Caco-2 (cell line): ENCODE data around the gene PRR3. TPM values are rescaled to one million over a fixed set of nuclear protein-coding genes. Genes with fewer than 3 reads are reported as not detected.

Source experiments
- BruUV-seq: library from RNA; stranded (reverse); fragments of 400-500 nt; replicated peaks from 2 replicates; lab custom pipeline; 2021; lab: Mats Ljungman, UMichigan
- CTCF ChIA-PET: fragments of 300-600 bp; sonication (Branson Sonifier 250); formaldehyde crosslinking; loops from one replicate; lab custom pipeline; 2022; ENCODE audit warnings: antibody characterized with exemption; lab: Charles Lee
- POLR2A ChIA-PET: fragments of 300-600 bp; sonication (Branson Sonifier 250); formaldehyde crosslinking; loops from one replicate; lab custom pipeline; 2022; ENCODE audit warnings: antibody characterized with exemption; lab: Charles Lee
- DNase-seq, 2 experiments: peaks; one replicate each; pipeline versions ENCODE4 v3.0.0 to v3.0.0-alpha.2; 2020 to 2022
- H3K27me3 ChIP-seq: replicated peaks from 2 replicates; pipeline ENCODE4 v1.6.0; 2011; ENCODE audit warnings: low read length; ENCODE audit not compliant: control insufficient read depth, insufficient read depth
- H3K36me3 ChIP-seq: 2 replicates; pipeline ENCODE4 v1.5.1; 2011; ENCODE audit warnings: low read length; ENCODE audit not compliant: control insufficient read depth, insufficient read depth
- H3K4me1 ChIP-seq: fragments of 250-450 bp; sonication (Bioruptor Pico); 2 replicates; pipeline ENCODE4 v1.5.1; 2020; ENCODE audit warnings: mild to moderate bottlenecking
- H3K4me3 ChIP-seq: 2 replicates; pipeline ENCODE4 v1.5.1; 2011; ENCODE audit warnings: low read depth, mild to moderate bottlenecking, control low read depth, low read length
- H3K9me3 ChIP-seq: fragments of 250-450 bp; sonication (Bioruptor Pico); 2 replicates; pipeline ENCODE4 v1.5.1; 2020; ENCODE audit warnings: mild to moderate bottlenecking, moderate library complexity
- H3K27ac Mint-ChIP-seq: one replicate; pipeline ENCODE4 v1.8.0; 2022; ENCODE audit warnings: mixed read lengths; ENCODE audit not compliant: unreplicated experiment
- H3K27me3 Mint-ChIP-seq: one replicate; pipeline ENCODE4 v1.8.0; 2022; ENCODE audit warnings: mixed read lengths; ENCODE audit not compliant: insufficient read depth, unreplicated experiment
- H3K36me3 Mint-ChIP-seq: one replicate; pipeline ENCODE4 v1.8.0; 2022; ENCODE audit warnings: mild to moderate bottlenecking, mixed read lengths; ENCODE audit not compliant: insufficient read depth, unreplicated experiment
- H3K4me1 Mint-ChIP-seq: one replicate; pipeline ENCODE4 v1.8.0; 2022; ENCODE audit warnings: low read depth, mixed read lengths; ENCODE audit not compliant: unreplicated experiment
- H3K4me3 Mint-ChIP-seq: one replicate; pipeline ENCODE4 v1.8.0; 2022; ENCODE audit warnings: mild to moderate bottlenecking, moderate library complexity, mixed read lengths; ENCODE audit not compliant: unreplicated experiment
- H3K9me3 Mint-ChIP-seq: one replicate; pipeline ENCODE4 v1.8.0; 2022; ENCODE audit warnings: mixed read lengths; ENCODE audit not compliant: unreplicated experiment
- CTCF ChIP-seq, 2 experiments: fragments of 200-600 bp in 1 of 2; IDR thresholded peaks; 1 replicate in 1 of 2; 2 replicates in 1 of 2; pipeline versions ENCODE4 v1.5.1 to v1.8.0; 2011 to 2022; ENCODE audit warnings: antibody characterized with exemption in 1 of 2, control low read depth in 1 of 2, inconsistent platforms in 1 of 2, low read depth in 1 of 2, low read length in 1 of 2, mild to moderate bottlenecking in 1 of 2, moderate library complexity in 1 of 2; ENCODE audit not compliant: insufficient read depth in 1 of 2, severe bottlenecking in 1 of 2, unreplicated experiment in 1 of 2
- intact Hi-C: fragments of 100-400 bp; cut with micrococcal nuclease; formaldehyde crosslinking; loops from one replicate; pipeline ENCODE4 v1.10.0; 2022; ENCODE audit not compliant: unreplicated experiment
- total RNA-seq: library from RNA; stranded (reverse); gene quantifications from 2 replicates; pipeline ENCODE4 v1.2.3, GENCODE V29; 2022

The PRR3 gene
- total RNA-seq, 1 experiment from 2014 or later: 20.3 TPM

DNA sequence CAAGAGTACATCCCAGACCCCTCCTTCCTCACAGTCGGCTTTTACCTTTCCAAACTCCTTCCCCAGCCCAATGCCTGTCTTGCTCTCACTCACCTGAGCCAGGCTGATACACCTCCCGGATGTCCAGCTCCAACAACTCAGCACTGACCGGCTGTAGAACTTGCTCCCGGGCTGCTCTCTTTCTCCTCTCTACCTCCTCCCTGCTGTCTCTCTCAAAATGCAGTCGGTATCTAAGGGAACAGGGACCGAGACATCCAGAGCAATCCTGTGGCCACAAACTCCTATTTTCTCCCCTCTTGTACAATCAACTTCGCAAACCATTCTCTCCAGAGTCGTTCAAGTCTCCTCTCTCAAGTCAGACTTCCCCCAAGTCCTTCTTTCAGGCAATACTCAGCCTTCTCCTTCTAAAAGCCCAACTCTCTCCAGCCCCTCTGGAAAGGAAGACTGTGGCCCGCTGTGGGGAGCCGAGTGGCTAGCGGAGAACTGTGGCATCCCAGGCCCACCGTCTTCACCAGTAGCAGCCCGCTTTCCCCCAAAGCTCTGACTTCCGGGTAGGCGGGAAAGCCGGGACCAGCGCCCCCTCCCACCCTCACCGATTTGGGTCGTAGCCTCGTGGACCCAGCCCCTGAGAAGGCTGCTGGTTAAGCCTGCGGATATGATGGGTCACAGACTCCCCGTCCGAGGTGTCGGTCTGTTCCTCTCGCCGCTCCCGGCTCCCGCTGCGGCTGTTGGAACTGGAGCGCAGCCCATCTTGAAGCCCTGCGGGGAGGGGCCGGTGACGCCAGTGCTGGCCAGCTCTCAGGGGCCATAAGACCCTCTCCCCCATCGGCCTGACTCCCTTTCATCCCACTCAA is 1.9 kb upstream of the PRR3 start:
- peak; percentile 39 to 50 for DNase-seq
- H3K4me1 Mint-ChIP-seq: peaks cover 14% of the 10 kb centered on the region
- POLR2A ChIA-PET: interaction anchor here (0.6 kb wide), 1 partner anchor 89 kb away, joined by 3 read pairs; no protein-coding TSS in a partner anchor
- H3K4me3 Mint-ChIP-seq: peak overlapping the region; percentile 95
- peaks cover 5% of the 10 kb centered on the region; the same call in 1 of the 2 replicates for H3K4me1 ChIP-seq
- peak overlapping the region; percentile 100 for H3K27ac Mint-ChIP-seq
- H3K9me3 ChIP-seq: no peaks in the 10 kb centered on the region
- H3K27me3 Mint-ChIP-seq: no peaks in the 10 kb centered on the region
- CTCF ChIA-PET: interaction anchor here (1.3 to 2.4 kb wide), 4 partner anchors 10 to 73 kb away, joined by 3 to 20 read pairs (median 4); no protein-coding TSS in a partner anchor
- TF ChIP-seq CTCF (IDR thresholded peaks at IDR 0.05; ENCODE audit: insufficient read depth in 1 of 2, low read depth in 1 of 2, low read length in 1 of 2, severe bottlenecking in 1 of 2, unreplicated experiment in 1 of 2): peak in 1 of 2 experiments; percentile 12
- peaks cover 56% of the 10 kb centered on the region for H3K36me3 Mint-ChIP-seq
- peak overlapping the region; percentile 88 for H3K4me3 ChIP-seq
- H3K36me3 ChIP-seq: peaks cover 7% of the 10 kb centered on the region
- no peaks in the 10 kb centered on the region for H3K9me3 Mint-ChIP-seq
- BruUV-seq: no TSS peak
- H3K27me3 ChIP-seq: no peaks in the 10 kb centered on the region
- intact Hi-C loops: loop anchor here (5.0 kb wide), 1 partner anchor 42 kb away; no protein-coding TSS in a partner anchor

DNA sequence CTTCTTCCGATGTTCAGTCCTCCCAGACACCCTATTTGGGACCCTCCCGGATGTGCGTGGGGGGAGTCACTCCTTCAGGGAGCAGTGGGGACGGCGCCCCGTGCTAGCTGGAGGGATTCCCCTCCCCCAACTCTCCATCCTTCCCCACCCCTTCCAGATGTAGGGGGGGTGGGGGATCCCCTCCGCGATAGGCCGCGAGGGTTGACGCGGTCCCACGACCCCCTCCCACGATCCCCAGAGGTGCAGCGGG is 1.4 kb upstream of the PRR3 start:
- Mint-ChIP-seq H3K36me3 (peaks cover 54% of the 10 kb centered on the region), H3K4me1 (peaks cover 14% of the 10 kb centered on the region), H3K27ac (peak overlapping the region; percentile 100), H3K27me3 (no peaks in the 10 kb centered on the region), H3K9me3 (no peaks in the 10 kb centered on the region), H3K4me3 (peak overlapping the region; percentile 95)
- Histone ChIP-seq H3K9me3 (no peaks in the 10 kb centered on the region), H3K27me3 (no peaks in the 10 kb centered on the region), H3K4me3 (peak overlapping the region; percentile 88), H3K36me3 (peaks cover 7% of the 10 kb centered on the region), H3K4me1 (peaks cover 5% of the 10 kb centered on the region; the same call in 1 of the 2 replicates)
- BruUV-seq: no TSS peak
- no peak for TF ChIP-seq CTCF (IDR thresholded peaks at IDR 0.05; ENCODE audit: insufficient read depth in 1 of 2, low read depth in 1 of 2, low read length in 1 of 2, severe bottlenecking in 1 of 2, unreplicated experiment in 1 of 2)
- DNase-seq: no peak
- POLR2A ChIA-PET: no interaction called here
- CTCF ChIA-PET: interaction anchor here (1.3 to 2.4 kb wide), 2 partner anchors 11 to 74 kb away, joined by 3 to 20 read pairs; no protein-coding TSS in a partner anchor
- intact Hi-C loops: loop anchor here (1.0 to 5.0 kb wide), 3 partner anchors 16 to 61 kb away; partner anchors contain the start of genes ABCF1, MRPS18B and PPP1R10

GRCh38 chr6:30556066-30556905 is 809 bp upstream of the PRR3 start, which contains the start of gene GNL1:
Gene GNL1 (minus strand): TSS chr6:30556489. CDS start chr6:30556203, 286 bp downstream.
- H3K4me1 Mint-ChIP-seq: peaks cover 14% of the 10 kb centered on the region
- no peaks in the 10 kb centered on the region for H3K9me3 ChIP-seq
- peaks cover 5% of the 10 kb centered on the region; the same call in 1 of the 2 replicates for H3K4me1 ChIP-seq
- no peaks in the 10 kb centered on the region for H3K9me3 Mint-ChIP-seq
- intact Hi-C loops: loop anchor here (1.0 to 5.0 kb wide), 3 partner anchors 15 to 61 kb away; partner anchors contain the start of genes ABCF1, MRPS18B and PPP1R10
- H3K4me3 Mint-ChIP-seq: peak within 1 kb of the TSS; percentile 95
- DNase-seq: peak; percentile 98 to 99
- peaks cover 51% of the 10 kb centered on the region for H3K36me3 Mint-ChIP-seq
- TF ChIP-seq CTCF (IDR thresholded peaks at IDR 0.05; ENCODE audit: insufficient read depth in 1 of 2, low read depth in 1 of 2, low read length in 1 of 2, severe bottlenecking in 1 of 2, unreplicated experiment in 1 of 2): no peak
- peak within 1 kb of the TSS; percentile 88 for H3K4me3 ChIP-seq
- no peaks in the 10 kb centered on the region for H3K27me3 Mint-ChIP-seq
- ChIA-PET POLR2A (interaction anchor here (1.7 kb wide), 1 partner anchor 14 kb away, joined by 25 read pairs; the partner anchor contains the start of gene ABCF1), CTCF (interaction anchor here (1.4 to 2.4 kb wide), 2 partner anchors 11 to 74 kb away, joined by 3 to 20 read pairs; no protein-coding TSS in a partner anchor)
- no TSS peak for BruUV-seq
- peaks cover 7% of the 10 kb centered on the region for H3K36me3 ChIP-seq
- H3K27me3 ChIP-seq: no peaks in the 10 kb centered on the region
- peak within 1 kb of the TSS; percentile 100 for H3K27ac Mint-ChIP-seq
